PC-9 (cell line): ENCODE measurements around the gene CAV1. TPM values are rescaled to one million over a fixed set of nuclear protein-coding genes. Genes with fewer than 3 reads are reported as not detected.

ENCODE experiments used
- BruUV-seq: library from RNA; stranded (reverse); fragments of 400-500 nt; replicated peaks from 2 replicates; lab custom pipeline; 2021; lab: Mats Ljungman, UMichigan
- CTCF ChIA-PET: fragments of 300-600 bp; sonication (Branson Sonifier 250); formaldehyde crosslinking; loops from one replicate; lab custom pipeline; 2022; ENCODE audit warnings: antibody characterized with exemption; lab: Charles Lee
- POLR2A ChIA-PET: fragments of 300-600 bp; sonication (Branson Sonifier 250); formaldehyde crosslinking; loops from one replicate; lab custom pipeline; 2022; ENCODE audit warnings: antibody characterized with exemption; ENCODE audit not compliant: unreplicated experiment; lab: Charles Lee
- DNase-seq, 2 experiments: peaks; one replicate each; pipeline versions ENCODE4 v3.0.0 to v3.0.0-alpha.2; 2015 to 2022; ENCODE audit warnings: mixed read lengths in 1 of 2
- H2AFZ ChIP-seq: fragments of 200-600 bp; sonication (generic); 2 replicates; pipeline ENCODE4 v1.8.1; 2017; ENCODE audit warnings: antibody characterized with exemption
- H3F3A ChIP-seq: fragments of 200-600 bp; sonication (generic); 2 replicates; pipeline ENCODE4 v1.8.1; 2017; ENCODE audit warnings: antibody characterized with exemption, mild to moderate bottlenecking, low read depth; ENCODE audit not compliant: insufficient read depth
- H3K27ac ChIP-seq: fragments of 200-600 bp; sonication (generic); 2 replicates; pipeline ENCODE4 v1.6.1; 2016; ENCODE audit warnings: mixed run types
- H3K27me3 ChIP-seq: fragments of 200-600 bp; sonication (generic); 2 replicates; pipeline ENCODE4 v1.6.1; 2016; ENCODE audit warnings: low read depth, mixed run types; ENCODE audit not compliant: insufficient read depth
- H3K36me3 ChIP-seq: fragments of 200-600 bp; sonication (generic); 2 replicates; pipeline ENCODE4 v1.6.1; 2016; ENCODE audit warnings: low read depth, mixed run types
- H3K4me1 ChIP-seq: fragments of 200-600 bp; sonication (generic); replicated peaks from 2 replicates; pipeline ENCODE4 v1.6.1; 2016; ENCODE audit warnings: mixed run types; ENCODE audit not compliant: insufficient read depth
- H3K4me2 ChIP-seq: fragments of 200-600 bp; sonication (generic); 2 replicates; pipeline ENCODE4 v1.6.1; 2017; ENCODE audit warnings: mixed run types
- H3K4me3 ChIP-seq: fragments of 200-600 bp; sonication (generic); 2 replicates; pipeline ENCODE4 v1.6.1; 2016; ENCODE audit warnings: mixed run types
- H3K79me2 ChIP-seq: fragments of 200-600 bp; sonication (generic); 2 replicates; pipeline ENCODE4 v1.6.1; 2017; ENCODE audit warnings: low read depth, mixed run types
- H3K9me2 ChIP-seq: fragments of 200-600 bp; sonication (generic); 2 replicates; pipeline ENCODE4 v1.8.1; 2017; ENCODE audit warnings: mild to moderate bottlenecking; ENCODE audit not compliant: insufficient read depth
- H3K9me3 ChIP-seq: fragments of 200-600 bp; sonication (generic); 2 replicates; pipeline ENCODE4 v1.8.1; 2016; ENCODE audit warnings: low read depth; ENCODE audit not compliant: insufficient read depth
- H4K20me1 ChIP-seq: fragments of 200-600 bp; sonication (generic); 2 replicates; pipeline ENCODE4 v1.8.1; 2017; ENCODE audit not compliant: insufficient read depth
- EZH2 ChIP-seq: fragments of 200-600 bp; sonication (generic); IDR thresholded peaks from 2 replicates; pipeline ENCODE4 v1.8.0; 2017; ENCODE audit warnings: antibody characterized with exemption, low read depth
- intact Hi-C: fragments of 100-400 bp; cut with micrococcal nuclease; formaldehyde crosslinking; loops from one replicate; pipeline ENCODE4 v1.10.0; 2022; ENCODE audit not compliant: unreplicated experiment
- total RNA-seq: library from RNA; stranded (reverse); gene quantifications from 2 replicates; pipeline ENCODE4 v1.2.3, GENCODE V29; 2021
- TF ChIP-seq, protein P1 (sequence below): fragments of 200-600 bp; sonication (generic); conservative IDR thresholded peaks from 2 replicates; pipeline ENCODE4 v1.6.1; 2017; ENCODE audit warnings: mixed run types, antibody characterized with exemption, mild to moderate bottlenecking, moderate library complexity

Gene CAV1
- total RNA-seq, 1 experiment from 2014 or later: 1,077 TPM

DNA sequence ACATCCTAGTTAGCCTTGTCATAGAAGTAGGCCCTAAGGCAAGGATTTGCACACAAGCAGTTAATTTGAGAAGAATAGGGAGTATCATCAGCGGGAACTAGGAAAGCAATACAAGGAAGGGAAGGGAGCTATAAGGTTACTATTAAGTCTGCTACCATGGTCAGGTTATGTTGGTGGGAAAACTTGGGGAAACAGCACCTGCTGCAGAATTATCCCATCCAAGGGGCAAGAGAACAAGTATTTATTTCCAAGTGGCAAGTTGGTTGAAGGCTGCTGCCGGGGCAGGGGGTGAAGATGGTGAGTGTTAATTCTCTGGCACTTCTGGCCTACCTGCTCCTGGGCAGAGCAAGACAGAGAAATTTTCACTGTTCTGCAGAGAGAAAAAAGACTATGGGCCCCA, 55.0 kb downstream of the CAV1 start:
- DNase-seq: no peak
- Histone ChIP-seq H4K20me1 (no peaks in the 10 kb centered on the region), H3K9me2 (no peaks in the 10 kb centered on the region), H3K4me1 (peaks cover 15% of the 10 kb centered on the region), H3K4me2 (no peak overlapping the region), H3K9me3 (peaks cover 7% of the 10 kb centered on the region; the same call in 1 of the 2 replicates), H3K27ac (no peak overlapping the region), H2AFZ (no peak overlapping the region), H3F3A (peaks cover 13% of the 10 kb centered on the region; the same call in 1 of the 2 replicates), H3K27me3 (no peaks in the 10 kb centered on the region), H3K36me3 (no peaks in the 10 kb centered on the region), H3K79me2 (no peaks in the 10 kb centered on the region), H3K4me3 (no peak overlapping the region)
- ChIA-PET POLR2A (interaction anchor here (0.6 kb wide), 1 partner anchor 364 kb away, joined by 5 read pairs; no protein-coding TSS in a partner anchor), CTCF (no interaction called here)
- TF ChIP-seq EZH2: no peak
- TF ChIP-seq, protein P1, sequence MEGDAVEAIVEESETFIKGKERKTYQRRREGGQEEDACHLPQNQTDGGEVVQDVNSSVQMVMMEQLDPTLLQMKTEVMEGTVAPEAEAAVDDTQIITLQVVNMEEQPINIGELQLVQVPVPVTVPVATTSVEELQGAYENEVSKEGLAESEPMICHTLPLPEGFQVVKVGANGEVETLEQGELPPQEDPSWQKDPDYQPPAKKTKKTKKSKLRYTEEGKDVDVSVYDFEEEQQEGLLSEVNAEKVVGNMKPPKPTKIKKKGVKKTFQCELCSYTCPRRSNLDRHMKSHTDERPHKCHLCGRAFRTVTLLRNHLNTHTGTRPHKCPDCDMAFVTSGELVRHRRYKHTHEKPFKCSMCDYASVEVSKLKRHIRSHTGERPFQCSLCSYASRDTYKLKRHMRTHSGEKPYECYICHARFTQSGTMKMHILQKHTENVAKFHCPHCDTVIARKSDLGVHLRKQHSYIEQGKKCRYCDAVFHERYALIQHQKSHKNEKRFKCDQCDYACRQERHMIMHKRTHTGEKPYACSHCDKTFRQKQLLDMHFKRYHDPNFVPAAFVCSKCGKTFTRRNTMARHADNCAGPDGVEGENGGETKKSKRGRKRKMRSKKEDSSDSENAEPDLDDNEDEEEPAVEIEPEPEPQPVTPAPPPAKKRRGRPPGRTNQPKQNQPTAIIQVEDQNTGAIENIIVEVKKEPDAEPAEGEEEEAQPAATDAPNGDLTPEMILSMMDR: no peak
- intact Hi-C loops: loop anchor here (10.0 kb wide), 1 partner anchor 155 kb away; no protein-coding TSS in a partner anchor
- BruUV-seq: no TSS peak

DNA sequence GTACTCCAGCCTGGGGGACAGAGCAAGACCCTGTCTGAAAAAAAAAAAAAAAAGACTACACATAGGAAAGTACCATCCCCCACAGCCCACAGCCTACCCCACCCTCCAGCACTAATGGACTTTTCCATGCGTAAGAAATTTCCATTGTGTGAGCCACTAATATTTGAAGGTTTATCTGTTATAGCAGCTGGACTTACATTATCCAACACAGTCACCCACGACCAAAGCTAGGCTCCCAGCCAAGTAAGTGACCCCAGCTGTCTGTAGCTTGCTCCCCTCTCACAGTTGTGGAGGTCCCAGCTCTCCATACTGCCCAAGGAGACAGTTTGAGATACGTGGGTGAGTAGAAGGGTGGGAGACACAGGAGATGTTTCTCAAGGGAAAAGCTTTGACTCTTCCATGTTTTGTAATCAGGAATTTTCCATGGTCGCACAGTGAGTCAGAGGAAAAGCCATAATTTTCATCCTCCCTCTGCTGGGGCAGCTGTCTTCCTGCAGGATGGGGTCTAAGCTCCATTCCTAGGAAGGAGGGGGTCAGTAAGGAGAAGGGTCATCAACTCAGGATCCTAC, 57.4 kb downstream of the CAV1 start:
- Histone ChIP-seq H3K4me1 (peaks cover 5% of the 10 kb centered on the region), H2AFZ (no peak overlapping the region), H3K4me2 (no peak overlapping the region), H3K4me3 (no peak overlapping the region), H3K27me3 (no peaks in the 10 kb centered on the region), H4K20me1 (no peaks in the 10 kb centered on the region), H3K9me2 (no peaks in the 10 kb centered on the region), H3K27ac (no peak overlapping the region), H3F3A (peaks cover 3% of the 10 kb centered on the region; the same call in 1 of the 2 replicates), H3K9me3 (peaks cover 14% of the 10 kb centered on the region; the same call in 1 of the 2 replicates), H3K36me3 (no peaks in the 10 kb centered on the region), H3K79me2 (no peaks in the 10 kb centered on the region)
- no TSS peak for BruUV-seq
- ChIA-PET POLR2A (interaction anchor here (0.5 to 0.7 kb wide), 4 partner anchors 74 to 430 kb away, joined by 5 to 9 read pairs (median 7); no protein-coding TSS in a partner anchor), CTCF (interaction anchor here (0.7 kb wide), 2 partner anchors 186 to 188 kb away, joined by 7 to 10 read pairs; no protein-coding TSS in a partner anchor)
- TF ChIP-seq, protein P1: no peak
- TF ChIP-seq EZH2: no peak
- intact Hi-C loops: loop anchor here (10.0 kb wide), 1 partner anchor 157 kb away; no protein-coding TSS in a partner anchor
- no peak for DNase-seq

GRCh38 chr7:116582806-116583444, 58.1 kb downstream of the CAV1 start:
- peaks cover 15% of the 10 kb centered on the region; the same call in 1 of the 2 replicates for H3K9me3 ChIP-seq
- no peak overlapping the region for H3K27ac ChIP-seq
- H3K4me1 ChIP-seq: peaks cover 3% of the 10 kb centered on the region
- H4K20me1 ChIP-seq: no peaks in the 10 kb centered on the region
- H3K36me3 ChIP-seq: no peaks in the 10 kb centered on the region
- intact Hi-C loops: loop anchor here (10.0 kb wide), 1 partner anchor 158 kb away; no protein-coding TSS in a partner anchor
- H3K4me3 ChIP-seq: no peak overlapping the region
- no TSS peak for BruUV-seq
- no peaks in the 10 kb centered on the region for H3K9me2 ChIP-seq
- DNase-seq: no peak
- H3K4me2 ChIP-seq: no peak overlapping the region
- ChIA-PET CTCF (no interaction called here), POLR2A (interaction anchor here (0.5 to 0.7 kb wide), 4 partner anchors 75 to 430 kb away, joined by 5 to 9 read pairs (median 7); no protein-coding TSS in a partner anchor)
- H3K27me3 ChIP-seq: no peaks in the 10 kb centered on the region
- H3F3A ChIP-seq: no peaks in the 10 kb centered on the region
- no peak overlapping the region for H2AFZ ChIP-seq
- H3K79me2 ChIP-seq: no peaks in the 10 kb centered on the region
- TF ChIP-seq, protein P1: no peak
- TF ChIP-seq EZH2: no peak
